ENCODE data around the gene CEBPE.

The CEBPE gene

GRCh38 chr14:23139874-23140273, 20.8 kb upstream of the CEBPE start:
- TF ChIP-seq, protein P1, sequence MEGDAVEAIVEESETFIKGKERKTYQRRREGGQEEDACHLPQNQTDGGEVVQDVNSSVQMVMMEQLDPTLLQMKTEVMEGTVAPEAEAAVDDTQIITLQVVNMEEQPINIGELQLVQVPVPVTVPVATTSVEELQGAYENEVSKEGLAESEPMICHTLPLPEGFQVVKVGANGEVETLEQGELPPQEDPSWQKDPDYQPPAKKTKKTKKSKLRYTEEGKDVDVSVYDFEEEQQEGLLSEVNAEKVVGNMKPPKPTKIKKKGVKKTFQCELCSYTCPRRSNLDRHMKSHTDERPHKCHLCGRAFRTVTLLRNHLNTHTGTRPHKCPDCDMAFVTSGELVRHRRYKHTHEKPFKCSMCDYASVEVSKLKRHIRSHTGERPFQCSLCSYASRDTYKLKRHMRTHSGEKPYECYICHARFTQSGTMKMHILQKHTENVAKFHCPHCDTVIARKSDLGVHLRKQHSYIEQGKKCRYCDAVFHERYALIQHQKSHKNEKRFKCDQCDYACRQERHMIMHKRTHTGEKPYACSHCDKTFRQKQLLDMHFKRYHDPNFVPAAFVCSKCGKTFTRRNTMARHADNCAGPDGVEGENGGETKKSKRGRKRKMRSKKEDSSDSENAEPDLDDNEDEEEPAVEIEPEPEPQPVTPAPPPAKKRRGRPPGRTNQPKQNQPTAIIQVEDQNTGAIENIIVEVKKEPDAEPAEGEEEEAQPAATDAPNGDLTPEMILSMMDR (IDR thresholded peaks at IDR 0.05; ENCODE audit: low read depth, low read length, missing control alignments), result no peak
- in situ Hi-C loops (cut with HindIII; ENCODE audit: low sequenced_read_pairs), result no loop called here
- no peak overlapping the region for H3K4me3 ChIP-seq (ENCODE audit: low read depth, low read length)
- DNase-seq (ENCODE audit: low read depth), result no peak

- TF ChIP-seq, protein P1 (IDR thresholded peaks at IDR 0.05; ENCODE audit: low read depth, low read length, missing control alignments), result no peak
- DNase-seq (ENCODE audit: low read depth), result no peak
- H3K4me3 ChIP-seq (ENCODE audit: low read depth, low read length), result no peak overlapping the region
- in situ Hi-C loops (cut with HindIII; ENCODE audit: low sequenced_read_pairs), result no loop called here
Measured at GRCh38 chr14:23137813-23138535, 18.9 kb upstream of the CEBPE start.

DNA sequence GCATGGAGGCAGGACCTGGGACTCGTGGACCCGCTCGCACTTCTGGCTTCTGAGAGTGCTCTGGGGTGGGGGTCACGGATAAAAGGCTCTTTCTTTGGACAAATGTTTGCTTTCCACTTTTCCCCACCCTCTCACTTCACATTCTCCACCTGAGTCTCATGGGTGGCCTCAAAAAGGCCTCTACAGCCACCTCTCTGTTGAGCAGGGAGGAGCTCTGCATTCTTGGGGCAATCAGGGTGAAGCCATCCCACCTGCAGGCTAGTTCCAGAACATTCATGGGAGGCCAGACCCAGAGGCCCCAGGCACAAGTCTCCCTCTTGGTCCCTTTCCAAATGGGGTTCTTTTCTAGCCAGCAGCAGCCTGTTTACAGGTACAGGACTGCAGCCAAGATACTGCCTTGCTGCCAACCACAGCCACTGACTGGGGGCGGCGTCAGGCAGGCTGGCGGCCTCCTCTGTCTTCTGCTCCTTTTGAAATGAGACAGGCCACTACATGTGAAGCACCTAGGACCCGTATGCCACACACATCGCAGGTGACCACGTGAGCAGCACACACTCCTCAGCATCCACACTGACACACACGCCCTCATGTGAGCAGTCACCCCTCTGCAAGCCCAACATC, 18.2 kb upstream of the CEBPE start:
- in situ Hi-C loops (cut with HindIII; ENCODE audit: low sequenced_read_pairs), result no loop called here
- no peak overlapping the region for H3K4me3 ChIP-seq (ENCODE audit: low read depth, low read length)
- TF ChIP-seq, protein P1 (IDR thresholded peaks at IDR 0.05; ENCODE audit: low read depth, low read length, missing control alignments), result no peak
- DNase-seq (ENCODE audit: low read depth), result no peak

GRCh38 chr14:23136566-23137133, 17.6 kb upstream of the CEBPE start:
- in situ Hi-C loops (cut with HindIII; ENCODE audit: low sequenced_read_pairs), result no loop called here
- H3K4me3 ChIP-seq (ENCODE audit: low read depth, low read length), result no peak overlapping the region
- TF ChIP-seq, protein P1 (IDR thresholded peaks at IDR 0.05; ENCODE audit: low read depth, low read length, missing control alignments), result no peak
- no peak for DNase-seq (ENCODE audit: low read depth)

GRCh38 chr14:23132970-23133369, 13.9 kb upstream of the CEBPE start:
- H3K4me3 ChIP-seq (ENCODE audit: low read depth, low read length), result no peak overlapping the region
- TF ChIP-seq, protein P1 (IDR thresholded peaks at IDR 0.05; ENCODE audit: low read depth, low read length, missing control alignments), result no peak
- in situ Hi-C loops (cut with HindIII; ENCODE audit: low sequenced_read_pairs), result no loop called here
- no peak for DNase-seq (ENCODE audit: low read depth)

GRCh38 chr14:23131482-23131881, 12.4 kb upstream of the CEBPE start:
- TF ChIP-seq, protein P1 (IDR thresholded peaks at IDR 0.05; ENCODE audit: low read depth, low read length, missing control alignments), result no peak
- no peak for DNase-seq (ENCODE audit: low read depth)
- H3K4me3 ChIP-seq (ENCODE audit: low read depth, low read length), result no peak overlapping the region
- in situ Hi-C loops (cut with HindIII; ENCODE audit: low sequenced_read_pairs), result no loop called here
